ENCODE results near the gene CELA3A. TPM values are rescaled to one million over a fixed set of nuclear protein-coding genes. Genes with fewer than 3 reads are reported as not detected.
"Not testable (repeated sequence)": the region's sequence is repeated elsewhere in the genome, so short reads cannot be mapped to it uniquely, and the experiment has no call there.

CELA3A gene
- total and polyA plus RNA-seq, 2 of the 8 experiments (the other 6 are each of a cell fraction or from before 2014, with no cell fraction given) = not detected

DNA sequence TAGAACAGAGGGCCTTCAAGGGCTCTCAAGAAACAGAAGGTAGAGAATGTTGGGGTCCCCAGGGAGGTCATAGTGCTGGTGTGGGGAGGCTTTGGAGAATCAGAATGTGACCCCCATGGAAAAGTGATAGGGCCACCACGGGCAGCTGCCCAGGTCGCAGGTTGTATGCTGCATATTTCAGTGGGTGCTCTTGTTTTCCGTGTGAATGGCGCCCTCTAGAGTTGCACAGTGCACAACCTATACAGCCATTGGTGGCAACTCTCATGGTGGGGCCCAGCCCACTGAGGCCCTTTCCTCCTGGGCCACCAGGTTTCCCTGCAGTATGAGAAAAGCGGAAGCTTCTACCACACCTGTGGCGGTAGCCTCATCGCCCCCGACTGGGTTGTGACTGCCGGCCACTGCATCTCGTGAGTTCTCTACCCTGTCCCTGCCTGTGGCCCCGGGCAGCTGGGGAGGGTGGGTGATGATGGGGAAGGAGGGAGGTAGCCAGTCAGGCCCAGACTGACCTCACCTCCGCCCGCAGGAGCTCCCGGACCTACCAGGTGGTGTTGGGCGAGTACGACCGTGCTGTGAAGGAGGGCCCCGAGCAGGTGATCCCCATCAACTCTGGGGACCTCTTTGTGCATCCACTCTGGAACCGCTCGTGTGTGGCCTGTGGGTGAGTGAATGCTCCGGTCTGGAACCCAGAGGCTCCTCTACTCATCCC lies 20.8 kb upstream of the CELA3A start:
- H3K4me3 ChIP-seq (ENCODE audit: extremely low read depth in 1 of 4, insufficient read depth in 2 of 4, low read depth in 3 of 4, low read length in 4 of 4); H2AK5ac ChIP-seq (ENCODE audit: low read depth, low read length); H3K36me3 ChIP-seq (ENCODE audit: control insufficient read depth in 2 of 4, insufficient read depth in 4 of 4, low read length in 3 of 4); H2AFZ ChIP-seq (ENCODE audit: low read length); H2BK20ac ChIP-seq (ENCODE audit: low read length); H3K4me2 ChIP-seq (ENCODE audit: insufficient read depth in 1 of 2, low read depth in 2 of 2, low read length in 2 of 2); H3K23ac ChIP-seq (ENCODE audit: insufficient read length); H4K91ac ChIP-seq (replicated peaks; ENCODE audit: insufficient read length, low read length); H4K20me1 ChIP-seq (replicated peaks in 1 of 2; ENCODE audit: control insufficient read depth in 1 of 2, insufficient read depth in 2 of 2, low read length in 2 of 2); H3K14ac ChIP-seq (ENCODE audit: insufficient read length); H2BK5ac ChIP-seq (ENCODE audit: low read depth, low read length); H3K56ac ChIP-seq (replicated peaks; ENCODE audit: insufficient read length, low read depth, low read length); H3K27me3 ChIP-seq (replicated peaks in 1 of 4; ENCODE audit: control insufficient read depth in 3 of 4, extremely low read depth in 1 of 4, insufficient read depth in 3 of 4, low read length in 3 of 4); H3K79me2 ChIP-seq (ENCODE audit: control insufficient read depth in 1 of 2, insufficient read depth in 2 of 2, low read length in 2 of 2); H2BK15ac ChIP-seq (ENCODE audit: low read length); H3K4me1 ChIP-seq (replicated peaks in 1 of 4; ENCODE audit: control insufficient read depth in 3 of 4, insufficient read depth in 4 of 4, low read length in 3 of 4); H3K79me1 ChIP-seq (ENCODE audit: low read depth, low read length); H4K8ac ChIP-seq (ENCODE audit: extremely low read depth, insufficient read depth, low read length); H2BK120ac ChIP-seq (replicated peaks; ENCODE audit: low read depth, low read length); H3K9ac ChIP-seq (replicated peaks in 1 of 4; ENCODE audit: extremely low read depth in 1 of 4, low read depth in 3 of 4, low read length in 3 of 4); H2BK12ac ChIP-seq (ENCODE audit: low read depth, low read length); H3K4ac ChIP-seq (replicated peaks; ENCODE audit: insufficient read length, low read depth, low read length); H3K9me3 ChIP-seq (ENCODE audit: insufficient read depth in 2 of 2, low read depth in 1 of 2, low read length in 1 of 2); H3K18ac ChIP-seq (ENCODE audit: extremely low read depth, low read length); H3K23me2 ChIP-seq (ENCODE audit: low read depth, low read length); H4K5ac ChIP-seq (ENCODE audit: insufficient read length, low read depth, low read length); H3K27ac ChIP-seq (ENCODE audit: low read depth, low read length): not testable (repeated sequence)
- DNase-seq (ENCODE audit: low read depth in 1 of 2, low spot score in 2 of 2) (peak in 1 of 2 experiments; percentile 69), FAIRE-seq (peak; percentile 77)
- CTCF ChIA-PET (ENCODE audit: partially characterized antibody) = interaction anchor here (0.7 to 1.7 kb wide), 8 partner anchors 12 to 433 kb away, joined by 3 to 5 read pairs (median 3); no protein-coding TSS in a partner anchor
- POLR2A ChIA-PET (ENCODE audit: partially characterized antibody) = interaction anchor here (0.6 kb wide), 1 partner anchor 216 kb away, joined by 3 read pairs; no protein-coding TSS in a partner anchor
- TF ChIP-seq, protein P1, sequence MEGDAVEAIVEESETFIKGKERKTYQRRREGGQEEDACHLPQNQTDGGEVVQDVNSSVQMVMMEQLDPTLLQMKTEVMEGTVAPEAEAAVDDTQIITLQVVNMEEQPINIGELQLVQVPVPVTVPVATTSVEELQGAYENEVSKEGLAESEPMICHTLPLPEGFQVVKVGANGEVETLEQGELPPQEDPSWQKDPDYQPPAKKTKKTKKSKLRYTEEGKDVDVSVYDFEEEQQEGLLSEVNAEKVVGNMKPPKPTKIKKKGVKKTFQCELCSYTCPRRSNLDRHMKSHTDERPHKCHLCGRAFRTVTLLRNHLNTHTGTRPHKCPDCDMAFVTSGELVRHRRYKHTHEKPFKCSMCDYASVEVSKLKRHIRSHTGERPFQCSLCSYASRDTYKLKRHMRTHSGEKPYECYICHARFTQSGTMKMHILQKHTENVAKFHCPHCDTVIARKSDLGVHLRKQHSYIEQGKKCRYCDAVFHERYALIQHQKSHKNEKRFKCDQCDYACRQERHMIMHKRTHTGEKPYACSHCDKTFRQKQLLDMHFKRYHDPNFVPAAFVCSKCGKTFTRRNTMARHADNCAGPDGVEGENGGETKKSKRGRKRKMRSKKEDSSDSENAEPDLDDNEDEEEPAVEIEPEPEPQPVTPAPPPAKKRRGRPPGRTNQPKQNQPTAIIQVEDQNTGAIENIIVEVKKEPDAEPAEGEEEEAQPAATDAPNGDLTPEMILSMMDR (IDR thresholded peaks at IDR 0.05; ENCODE audit: control extremely low read depth in 1 of 3, insufficient read depth in 1 of 3, low read depth in 1 of 3, low read length in 3 of 3) = peak in 1 of 3 experiments; percentile 12; a peak in 1 of 4 replicates
- peak; percentile 22 to 26; a peak in 3 of 4 replicates for TF ChIP-seq RAD21 (IDR thresholded peaks at IDR 0.05 in 1 of 2, conservative IDR thresholded peaks at IDR 0.05 in 1 of 2; ENCODE audit: low read depth in 2 of 2, low read length in 2 of 2)
- 73% methylated on average over 15 of the region's 21 CpGs; no CpG with 5 or more reads in 1 of the 2 experiments for WGBS, 2 experiments (ENCODE audit: extremely low coverage in 1 of 2, insufficient coverage in 1 of 2, insufficient read length in 1 of 2, insufficient replicate concordance in 2 of 2, low coverage in 1 of 2, low lambda C conversion rate in 2 of 2, missing lambda C conversion rate in 1 of 2)
